AG04450 (cell line): ENCODE data around the gene GPBAR1. TPM values are rescaled to one million over a fixed set of nuclear protein-coding genes. Genes with fewer than 3 reads are reported as not detected.

Experiments
- CTCF ChIA-PET: fragments of 300-600, 350-600 bp; formaldehyde crosslinking; extraction: SDS; loops from one replicate; lab custom pipeline; 2022; ENCODE audit warnings: antibody characterized with exemption, inconsistent platforms; lab: Charles Lee
- POLR2A ChIA-PET: fragments of 350-600 bp; formaldehyde crosslinking; extraction: SDS; loops from one replicate; lab custom pipeline; 2021; ENCODE audit warnings: antibody characterized with exemption, inconsistent platforms; lab: Yijun Ruan, JAX
- DNase-seq: peaks from one replicate; pipeline ENCODE4 v3.0.0-alpha.2; 2011; ENCODE audit warnings: low read depth, low spot score
- H3K27ac ChIP-seq: one replicate; pipeline ENCODE4 v1.5.1; 2012; ENCODE audit warnings: low read depth, low read length, control low read depth
- H3K27me3 ChIP-seq: one replicate; pipeline ENCODE4 v1.6.0; 2012; ENCODE audit warnings: low read length; ENCODE audit not compliant: control insufficient read depth, insufficient read depth
- H3K4me3 ChIP-seq: 2 replicates; pipeline ENCODE4 v1.5.1; 2011; ENCODE audit warnings: mild to moderate bottlenecking, low read depth, low read length, control low read depth
- H3K9me3 ChIP-seq: 2 replicates; pipeline ENCODE4 v1.5.1; 2012; ENCODE audit warnings: low read length; ENCODE audit not compliant: control insufficient read depth, insufficient read depth
- polyA plus RNA-seq: library from polyadenylated mRNA; depleted of rRNA; stranded (reverse); fragments of >200 nt; gene quantifications from 2 replicates; pipeline ENCODE4 v1.2.3, GENCODE V29; 2011
- TF ChIP-seq, protein P1 (sequence below): IDR thresholded peaks from 2 replicates; pipeline ENCODE4 v1.5.1; 2011; ENCODE audit warnings: low read depth, low read length, control low read depth, inconsistent platforms

GPBAR1 gene
- polyA plus RNA-seq, 1 experiment, result not detected

DNA sequence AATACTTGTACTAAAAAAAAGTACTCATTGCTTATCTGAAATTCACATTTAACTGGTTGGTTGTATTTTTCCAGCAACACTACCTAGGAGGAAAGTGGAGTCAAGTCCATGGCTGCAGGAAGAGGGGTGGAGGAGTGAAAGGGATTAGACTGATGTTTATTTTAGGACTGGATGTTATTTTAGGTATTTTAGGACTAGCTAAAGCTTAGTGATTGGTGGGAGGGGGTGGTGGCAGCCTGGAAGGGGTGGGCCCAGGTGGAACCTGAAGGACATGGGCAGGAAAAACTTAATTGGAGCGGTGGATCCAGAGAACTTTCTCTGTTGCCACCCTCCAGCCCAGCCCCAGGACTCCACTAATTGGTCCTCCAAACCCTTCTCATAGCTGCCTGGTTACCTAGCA is 35.4 kb downstream of the GPBAR1 start:
- no peak for DNase-seq
- Histone ChIP-seq H3K27me3 (no peaks in the 10 kb centered on the region), H3K9me3 (no peaks in the 10 kb centered on the region), H3K4me3 (no peak overlapping the region), H3K27ac (no peak overlapping the region)
- POLR2A ChIA-PET, result interaction anchor here (1.9 kb wide), 1 partner anchor 9 kb away, joined by 6 read pairs; no protein-coding TSS in a partner anchor
- TF ChIP-seq, protein P1, sequence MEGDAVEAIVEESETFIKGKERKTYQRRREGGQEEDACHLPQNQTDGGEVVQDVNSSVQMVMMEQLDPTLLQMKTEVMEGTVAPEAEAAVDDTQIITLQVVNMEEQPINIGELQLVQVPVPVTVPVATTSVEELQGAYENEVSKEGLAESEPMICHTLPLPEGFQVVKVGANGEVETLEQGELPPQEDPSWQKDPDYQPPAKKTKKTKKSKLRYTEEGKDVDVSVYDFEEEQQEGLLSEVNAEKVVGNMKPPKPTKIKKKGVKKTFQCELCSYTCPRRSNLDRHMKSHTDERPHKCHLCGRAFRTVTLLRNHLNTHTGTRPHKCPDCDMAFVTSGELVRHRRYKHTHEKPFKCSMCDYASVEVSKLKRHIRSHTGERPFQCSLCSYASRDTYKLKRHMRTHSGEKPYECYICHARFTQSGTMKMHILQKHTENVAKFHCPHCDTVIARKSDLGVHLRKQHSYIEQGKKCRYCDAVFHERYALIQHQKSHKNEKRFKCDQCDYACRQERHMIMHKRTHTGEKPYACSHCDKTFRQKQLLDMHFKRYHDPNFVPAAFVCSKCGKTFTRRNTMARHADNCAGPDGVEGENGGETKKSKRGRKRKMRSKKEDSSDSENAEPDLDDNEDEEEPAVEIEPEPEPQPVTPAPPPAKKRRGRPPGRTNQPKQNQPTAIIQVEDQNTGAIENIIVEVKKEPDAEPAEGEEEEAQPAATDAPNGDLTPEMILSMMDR, result no peak
- CTCF ChIA-PET, result interaction anchor here (0.6 to 4.1 kb wide), 4 partner anchors 27 to 100 kb away, joined by 5 to 19 read pairs (median 7); partner anchors contain the start of gene CATIP

DNA sequence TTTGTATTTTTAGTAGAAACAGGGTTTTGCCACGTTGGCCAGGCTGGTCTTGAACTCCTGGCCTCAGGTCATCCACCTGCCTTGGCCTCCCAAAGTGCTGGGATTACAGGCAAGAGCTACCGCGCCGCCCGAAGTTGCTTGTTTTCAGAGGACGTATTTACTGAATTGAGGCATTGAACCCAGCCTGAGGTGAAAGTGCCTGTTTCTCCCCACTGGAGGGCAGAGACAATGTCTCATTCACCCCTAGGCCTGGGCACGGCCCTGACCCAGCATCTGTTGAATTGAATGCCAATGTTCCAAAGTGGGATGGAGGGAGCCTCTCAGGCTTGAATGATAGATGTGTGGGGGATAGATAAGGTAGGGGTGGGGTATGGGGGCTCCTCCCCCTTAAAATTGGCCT is 36.0 kb downstream of the GPBAR1 start:
- ChIA-PET CTCF (interaction anchor here (2.1 to 4.1 kb wide), 2 partner anchors 60 to 99 kb away, joined by 9 to 19 read pairs; partner anchors contain the start of gene CATIP), POLR2A (interaction anchor here (0.6 to 1.9 kb wide), 3 partner anchors 10 to 24 kb away, joined by 3 to 6 read pairs (median 4); no protein-coding TSS in a partner anchor)
- H3K9me3 ChIP-seq, result no peaks in the 10 kb centered on the region
- no peak overlapping the region for H3K4me3 ChIP-seq
- no peak for DNase-seq
- TF ChIP-seq, protein P1, result no peak
- H3K27ac ChIP-seq, result no peak overlapping the region
- no peaks in the 10 kb centered on the region for H3K27me3 ChIP-seq

DNA sequence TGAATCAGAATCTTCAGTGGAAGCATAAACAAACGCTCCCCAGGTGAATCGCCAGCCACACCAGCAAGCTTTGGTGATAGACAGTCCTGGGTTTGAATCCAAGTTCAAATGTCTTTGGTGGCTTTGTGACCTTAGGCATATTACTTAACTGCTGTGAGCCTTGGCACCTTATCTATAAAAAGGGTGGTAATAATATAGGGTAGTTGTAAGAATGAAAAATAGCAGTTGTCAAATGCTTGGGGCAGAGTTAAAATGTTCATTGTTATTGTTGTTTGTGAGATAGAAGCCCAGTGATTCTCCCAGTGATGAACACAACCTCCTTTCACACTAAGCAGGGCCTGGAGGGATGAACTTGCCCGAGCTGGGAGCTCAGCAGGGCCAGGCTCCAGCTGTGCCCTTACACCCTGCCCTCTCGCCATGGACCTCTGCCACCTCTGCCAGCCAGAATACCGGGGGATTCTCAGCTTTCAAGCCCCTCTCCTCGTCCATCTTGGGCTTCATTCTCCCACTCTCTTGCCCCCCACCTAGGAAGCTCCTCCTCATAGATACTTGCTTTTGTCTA is 37.6 kb downstream of the GPBAR1 start:
- Histone ChIP-seq H3K9me3 (no peaks in the 10 kb centered on the region), H3K27ac (no peak overlapping the region), H3K4me3 (no peak overlapping the region), H3K27me3 (no peaks in the 10 kb centered on the region)
- no peak for DNase-seq
- POLR2A ChIA-PET, result interaction anchor here (1.4 kb wide), 1 partner anchor 98 kb away, joined by 5 read pairs; no protein-coding TSS in a partner anchor
- CTCF ChIA-PET, result interaction anchor here (0.6 to 5.1 kb wide), 3 partner anchors 58 to 168 kb away, joined by 3 to 49 read pairs (median 7); partner anchors contain the start of gene CATIP
- TF ChIP-seq, protein P1, result no peak

DNA sequence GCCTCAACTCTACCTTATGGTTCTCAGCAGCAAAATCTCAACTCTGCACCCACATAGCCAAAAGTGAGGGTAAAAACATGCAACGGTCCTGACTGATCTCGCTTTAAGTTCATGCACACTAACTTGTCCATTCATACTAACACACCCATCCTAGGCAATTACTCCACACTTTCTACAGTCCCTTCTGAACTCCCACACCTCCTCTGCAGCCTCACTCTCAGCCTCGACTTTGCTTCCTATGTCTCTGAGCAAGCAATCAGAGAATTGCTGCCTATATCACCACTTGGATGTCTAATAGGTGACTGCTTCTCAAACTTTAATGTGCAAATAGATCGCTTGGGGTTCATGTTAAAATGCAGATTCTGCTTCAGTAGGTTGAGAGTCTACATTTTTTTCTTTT is 39.3 kb downstream of the GPBAR1 start:
- Histone ChIP-seq H3K4me3 (no peak overlapping the region), H3K27ac (no peak overlapping the region), H3K9me3 (no peaks in the 10 kb centered on the region), H3K27me3 (no peaks in the 10 kb centered on the region)
- TF ChIP-seq, protein P1, result no peak
- POLR2A ChIA-PET, result no interaction called here
- CTCF ChIA-PET, result interaction anchor here (0.5 to 5.1 kb wide), 3 partner anchors 28 to 283 kb away, joined by 3 to 49 read pairs (median 5); no protein-coding TSS in a partner anchor
- no peak for DNase-seq
